Forelimb muscle (tissue), 1 donor: ENCODE data around the gene ZNF445. TPM values are rescaled to one million over a fixed set of nuclear protein-coding genes. Genes with fewer than 3 reads are reported as not detected.
"Not testable (repeated sequence)": the region's sequence is repeated elsewhere in the genome, so short reads cannot be mapped to it uniquely, and the experiment has no call there.

ENCODE experiments used
- DNase-seq: peaks from one replicate; pipeline ENCODE4 v3.0.0-alpha.2; 2013; ENCODE audit warnings: low read depth
- polyA plus RNA-seq: library from polyadenylated mRNA; unstranded; fragments of 120-200 nt; gene quantifications from one replicate; pipeline ENCODE4 v1.2.1, GENCODE V29; 2013; ENCODE audit not compliant: insufficient read length

The ZNF445 gene
- polyA plus RNA-seq, result 15.4 TPM

GRCh38 chr3:44477312-44478030, at the start of gene ZNF445:
ZNF445 (minus strand) TSS chr3:44477670; CDS start chr3:44455549, 22,121 bp downstream.
- DNase-seq, result no peak

- DNase-seq, result no peak
Measured at GRCh38 chr3:44525060-44525459, 47.6 kb upstream of the ZNF445 start.

GRCh38 chr3:44522494-44522933, 45.0 kb upstream of the ZNF445 start:
- DNase-seq, result no peak

- DNase-seq, result no peak
Measured at GRCh38 chr3:44521721-44522120, 44.3 kb upstream of the ZNF445 start.

GRCh38 chr3:44518782-44519156, 41.3 kb upstream of the ZNF445 start:
- DNase-seq, result no peak

GRCh38 chr3:44516230-44516629, 38.8 kb upstream of the ZNF445 start:
- DNase-seq, result no peak

- DNase-seq, result no peak
Measured at GRCh38 chr3:44513513-44513912, 36.0 kb upstream of the ZNF445 start.

- no peak for DNase-seq
Measured at GRCh38 chr3:44511238-44511566, 33.7 kb upstream of the ZNF445 start.

- DNase-seq, result no peak
Measured at GRCh38 chr3:44510000-44510368, 32.5 kb upstream of the ZNF445 start.

- DNase-seq, result no peak
Measured at GRCh38 chr3:44509393-44509921, 32.0 kb upstream of the ZNF445 start.

GRCh38 chr3:44506961-44507360, 29.5 kb upstream of the ZNF445 start:
- no peak for DNase-seq

GRCh38 chr3:44506556-44506955, 29.1 kb upstream of the ZNF445 start:
- no peak for DNase-seq

GRCh38 chr3:44504566-44504965, 27.1 kb upstream of the ZNF445 start:
- DNase-seq, result no peak

- DNase-seq, result not testable (repeated sequence)
Measured at GRCh38 chr3:44503178-44503577, 25.7 kb upstream of the ZNF445 start.

- DNase-seq, result no peak
Measured at GRCh38 chr3:44501971-44502370, 24.5 kb upstream of the ZNF445 start.

GRCh38 chr3:44499899-44500168, 22.4 kb upstream of the ZNF445 start:
- DNase-seq, result not testable (repeated sequence)

GRCh38 chr3:44499149-44499898, 21.9 kb upstream of the ZNF445 start:
- DNase-seq, result no peak

GRCh38 chr3:44495636-44496415, 18.4 kb upstream of the ZNF445 start:
- DNase-seq, result no peak

GRCh38 chr3:44492496-44492895, 15.0 kb upstream of the ZNF445 start:
- no peak for DNase-seq

GRCh38 chr3:44482721-44483120, 5.3 kb upstream of the ZNF445 start:
- DNase-seq, result no peak

- DNase-seq, result no peak
Measured at GRCh38 chr3:44478606-44479094, 1.2 kb upstream of the ZNF445 start.

GRCh38 chr3:44478055-44478468, 592 bp upstream of the ZNF445 start:
- DNase-seq, result no peak
